HG03558 (cell line): Measurements from ENCODE around the gene HDHD2.
"Not testable (repeated sequence)": the region's sequence is repeated elsewhere in the genome, so short reads cannot be mapped to it uniquely, and the experiment has no call there.

ENCODE experiments used
- ATAC-seq: cut with Tn5 transposase; IDR thresholded peaks from one replicate; pipeline ENCODE4 v1.9.1; 2021; ENCODE audit warnings: moderate number of reproducible peaks; ENCODE audit not compliant: unreplicated experiment; ENCODE audit errors: extremely low read depth

HDHD2 gene, protein sequence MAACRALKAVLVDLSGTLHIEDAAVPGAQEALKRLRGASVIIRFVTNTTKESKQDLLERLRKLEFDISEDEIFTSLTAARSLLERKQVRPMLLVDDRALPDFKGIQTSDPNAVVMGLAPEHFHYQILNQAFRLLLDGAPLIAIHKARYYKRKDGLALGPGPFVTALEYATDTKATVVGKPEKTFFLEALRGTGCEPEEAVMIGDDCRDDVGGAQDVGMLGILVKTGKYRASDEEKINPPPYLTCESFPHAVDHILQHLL

DNA sequence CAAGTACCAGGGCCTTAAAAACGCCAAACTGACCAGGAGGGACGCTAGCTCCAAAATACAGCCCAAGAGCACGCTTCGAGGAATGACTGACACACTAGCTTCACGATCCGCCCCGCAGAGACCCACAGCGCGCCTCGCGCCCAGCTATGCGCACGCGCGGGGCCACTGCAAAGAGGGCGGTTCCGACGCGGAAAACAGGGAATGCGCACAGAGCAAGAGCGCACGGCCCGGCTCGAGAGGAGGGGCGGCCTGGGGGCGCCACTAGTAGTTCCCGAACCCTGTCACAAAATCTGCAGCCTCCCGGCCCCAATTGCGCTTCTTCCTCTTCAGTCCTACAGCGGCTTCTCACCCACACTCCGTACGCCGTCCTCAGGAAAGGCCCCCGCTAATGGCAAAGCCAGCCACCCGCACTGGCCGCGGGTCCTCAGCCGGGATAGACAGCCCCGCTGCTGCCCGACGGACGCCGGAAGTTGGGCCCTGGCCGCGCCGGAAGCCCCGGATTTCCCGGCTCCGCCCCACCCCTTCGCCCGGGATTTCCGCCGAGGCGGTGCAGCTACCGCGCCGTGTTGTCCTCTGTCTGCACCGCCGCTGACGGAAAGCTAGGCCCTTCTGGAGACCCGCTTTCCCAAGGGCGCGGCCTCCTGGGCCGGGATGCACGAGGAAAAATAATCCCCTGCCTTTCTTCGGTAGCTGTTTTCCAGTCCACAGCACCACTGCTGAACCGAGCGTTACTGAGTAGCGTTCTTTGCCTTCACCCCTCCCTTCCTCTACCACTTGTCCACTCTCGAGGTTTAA is at the start of gene HDHD2:
Gene HDHD2, minus strand, starts transcription at position 472 of the 795 bp plus-strand sequence. CDS start 14,061 bp downstream, outside the sequence.
- peak; percentile 76 for ATAC-seq

DNA sequence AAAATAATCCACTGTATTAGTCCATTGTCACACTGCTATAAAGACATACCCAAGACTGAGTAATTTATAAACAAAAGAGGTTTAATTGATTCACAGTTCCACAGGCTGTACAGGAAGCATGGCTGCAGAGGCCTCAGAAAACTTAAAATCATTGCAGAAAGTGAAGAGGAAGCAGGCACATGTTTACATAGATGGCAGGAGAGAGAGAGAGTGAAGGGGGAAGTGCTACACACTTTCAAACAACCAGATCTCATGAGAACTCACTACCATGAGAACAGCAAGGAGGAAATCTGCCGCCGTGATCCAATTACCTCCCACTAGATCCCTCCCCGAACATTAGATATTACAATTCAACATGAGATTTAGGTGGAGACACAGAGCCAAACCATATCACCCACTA is 45.7 kb upstream of the HDHD2 start:
- ATAC-seq = not testable (repeated sequence)

DNA sequence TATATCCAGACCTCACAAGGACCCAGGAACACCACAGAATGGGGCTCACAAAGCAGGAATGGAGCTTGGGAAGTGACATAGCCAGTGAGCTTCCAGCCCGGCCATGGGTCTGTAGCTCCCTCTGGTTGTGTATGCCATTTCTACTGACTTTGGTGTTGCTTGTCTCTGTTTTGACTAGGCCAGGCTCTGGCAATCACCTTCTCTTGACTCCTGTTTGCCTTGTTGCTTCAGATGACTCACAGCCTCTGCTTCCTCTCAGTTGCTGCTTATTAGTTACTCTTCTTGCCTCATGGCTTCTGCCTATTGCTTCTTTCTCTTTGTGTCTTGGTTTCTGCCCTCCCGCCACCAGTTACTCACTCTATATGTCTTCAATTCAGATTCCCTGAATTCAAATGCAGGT is 41.7 kb upstream of the HDHD2 start:
- ATAC-seq = no peak

DNA sequence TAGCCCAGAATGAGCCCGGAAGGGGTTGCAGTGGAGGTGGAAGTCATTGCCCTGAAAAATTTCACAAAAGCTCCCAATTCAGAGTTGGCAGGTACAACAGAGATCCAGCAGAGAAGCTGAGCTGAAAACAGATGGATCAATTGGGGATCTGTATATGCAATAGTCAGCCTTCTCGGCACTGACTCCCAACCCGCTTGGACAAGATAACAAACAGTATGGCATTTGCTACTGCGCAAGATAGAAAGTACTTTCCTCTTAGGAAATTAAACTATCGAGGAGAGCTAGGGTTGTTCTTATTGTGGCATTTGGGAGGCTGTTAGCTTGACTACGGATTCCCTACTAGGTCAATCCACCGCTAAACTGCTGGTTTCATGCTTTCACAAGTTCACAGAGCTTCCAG is 37.4 kb upstream of the HDHD2 start:
- ATAC-seq = no peak

DNA sequence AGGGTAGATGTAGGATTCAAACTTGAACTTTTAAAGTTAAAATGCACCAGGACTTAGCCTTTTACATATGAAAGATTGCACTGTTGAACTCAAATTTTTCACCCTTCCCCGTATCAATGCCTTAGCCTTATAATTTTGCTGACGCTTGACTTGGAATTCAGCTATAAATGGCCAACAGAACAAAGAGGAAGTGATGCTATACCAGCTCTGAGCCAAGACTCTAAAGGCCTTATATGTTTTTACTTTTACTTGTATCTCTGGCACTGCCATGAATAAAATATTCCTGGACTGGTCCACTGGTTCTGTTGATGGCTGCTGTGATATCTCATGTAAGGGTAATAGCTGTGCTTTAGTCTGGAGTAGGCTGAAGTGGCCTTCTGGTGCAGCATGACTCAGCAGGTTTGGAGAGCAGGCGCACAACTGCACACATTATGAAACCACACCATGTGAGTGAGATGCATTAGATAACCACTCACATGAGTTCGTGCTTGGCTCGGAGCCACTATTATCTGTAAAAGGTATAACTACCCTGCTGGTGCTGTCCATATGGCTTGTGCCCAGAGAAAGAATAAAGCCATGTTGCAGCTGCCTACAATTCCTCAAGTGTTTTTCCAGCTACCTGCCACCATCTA is 34.2 kb upstream of the HDHD2 start:
- ATAC-seq = no peak

DNA sequence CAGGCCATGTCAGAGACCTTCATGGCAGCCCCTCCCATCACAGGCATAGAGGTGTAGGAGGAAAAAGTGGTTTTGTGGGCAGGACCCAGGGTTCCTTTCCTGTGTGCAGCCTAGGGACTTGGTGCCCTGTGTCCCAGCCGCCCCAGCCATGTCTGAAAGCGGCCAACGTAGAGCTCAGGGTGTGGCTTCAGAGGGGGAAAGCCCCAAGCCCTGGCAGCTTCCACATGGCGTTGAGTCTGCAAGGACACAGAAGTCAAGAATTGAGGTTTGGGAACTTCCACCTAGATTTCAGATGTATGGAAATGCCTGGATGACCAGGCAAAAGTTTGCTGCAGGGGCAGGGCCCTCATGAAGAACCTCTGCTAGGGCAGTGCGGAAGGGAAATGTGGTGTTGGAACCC is 31.9 kb upstream of the HDHD2 start:
- ATAC-seq = not testable (repeated sequence)

DNA sequence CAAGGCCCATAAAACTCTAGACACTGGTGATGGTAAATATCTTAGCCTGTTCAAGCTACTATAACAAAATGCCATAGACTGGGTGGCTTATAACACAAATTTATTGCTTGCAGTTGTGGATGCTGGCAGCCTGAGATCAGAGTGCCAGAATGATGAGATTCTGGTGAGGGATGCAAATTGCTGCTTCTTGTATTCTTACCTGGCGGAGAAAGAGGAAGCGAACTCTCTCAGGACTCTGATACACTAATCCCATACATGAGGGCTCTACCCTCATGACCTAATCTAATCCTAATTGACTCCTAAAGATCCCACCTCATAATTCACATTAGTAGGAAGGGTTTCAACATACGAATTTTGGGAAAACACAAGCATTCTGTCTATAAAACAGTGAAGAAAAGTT is 30.5 kb upstream of the HDHD2 start:
- no peak for ATAC-seq

DNA sequence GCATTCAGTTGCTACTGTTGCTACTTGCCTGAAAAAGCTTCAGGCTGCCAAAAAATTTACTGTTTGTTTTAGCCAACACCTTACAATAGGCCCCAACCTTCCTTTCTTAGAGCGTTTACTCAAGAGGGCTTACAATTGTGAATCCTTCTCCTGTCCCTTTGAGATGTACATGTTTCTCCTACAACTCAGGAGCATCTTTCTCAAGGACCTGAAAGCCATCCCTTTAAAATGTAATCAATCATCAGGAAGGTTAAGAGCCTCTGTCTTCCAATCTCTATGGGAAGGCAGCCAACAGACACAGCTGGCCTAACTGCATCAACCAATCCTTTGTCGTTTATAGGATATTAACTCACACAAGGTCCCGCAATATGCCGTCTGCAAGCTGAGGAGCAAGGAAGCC is 29.2 kb upstream of the HDHD2 start:
- ATAC-seq = no peak

DNA sequence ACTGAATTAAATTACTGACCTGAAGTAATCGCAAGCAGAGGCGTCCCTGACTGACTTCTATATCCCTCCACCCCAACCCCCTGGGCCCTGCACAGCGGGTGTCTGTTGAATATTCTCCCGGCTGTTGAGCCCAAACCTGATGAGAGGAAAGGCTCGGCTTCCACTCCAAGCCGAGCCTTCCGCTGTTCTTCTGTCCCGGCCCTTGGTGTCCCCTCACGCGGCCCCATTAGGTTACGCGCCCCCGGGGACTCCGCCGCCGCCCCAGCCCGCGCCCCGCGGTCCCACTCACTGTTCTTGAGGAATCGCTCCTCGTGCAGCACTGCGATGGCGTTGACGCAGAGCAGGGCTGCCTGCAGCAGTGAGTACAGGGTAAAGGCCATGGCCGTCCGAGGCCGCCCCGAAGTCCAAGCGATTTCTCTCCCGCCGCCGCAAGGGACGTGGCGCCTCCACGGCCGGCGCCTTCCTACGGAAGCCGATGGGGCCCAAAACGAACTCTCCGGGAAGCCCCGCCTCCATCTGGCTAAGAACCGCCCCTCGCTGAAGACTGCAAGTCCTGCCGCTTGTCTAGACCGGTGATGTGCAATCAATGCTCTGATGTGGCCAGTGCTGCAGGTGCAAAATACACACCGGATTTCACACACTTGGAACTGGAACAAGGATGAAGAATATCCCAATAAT is 25.7 kb upstream of the HDHD2 start, which contains the start of gene IER3IP1:
Gene IER3IP1, minus strand, starts transcription at position 467 of the 678 bp plus-strand sequence. Its CDS starts 87 bp downstream, at position 380.
- ATAC-seq = peak; percentile 71

DNA sequence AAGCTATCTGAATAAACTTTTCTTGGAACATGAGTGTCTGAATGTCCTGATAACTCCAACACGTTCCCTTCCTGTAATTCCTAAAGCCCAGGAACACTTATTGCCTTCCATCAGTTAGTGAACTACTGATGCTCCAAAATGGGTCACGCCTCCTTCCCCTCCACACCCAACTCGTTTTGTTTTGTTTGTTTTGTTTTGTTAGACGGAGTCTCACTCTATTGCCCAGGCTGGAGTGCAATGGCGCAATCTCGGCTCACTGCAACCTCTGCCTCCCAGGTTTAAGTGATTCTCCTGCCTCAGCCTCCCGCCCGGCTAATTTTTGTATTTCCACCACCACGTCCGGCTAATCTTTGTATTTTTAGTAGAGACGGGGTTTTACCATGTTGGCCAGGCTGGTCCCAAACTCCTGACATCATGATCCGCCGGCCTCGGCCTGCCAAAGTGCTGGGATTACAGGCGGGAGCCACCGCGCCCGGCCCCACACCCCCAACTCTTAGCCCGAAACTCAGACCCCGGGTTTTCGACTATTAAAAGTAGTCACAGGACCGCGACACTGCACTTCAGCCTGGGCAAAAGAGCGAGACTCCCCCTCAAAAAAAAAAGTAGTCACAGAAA is 25.1 kb upstream of the HDHD2 start:
- ATAC-seq = no peak

DNA sequence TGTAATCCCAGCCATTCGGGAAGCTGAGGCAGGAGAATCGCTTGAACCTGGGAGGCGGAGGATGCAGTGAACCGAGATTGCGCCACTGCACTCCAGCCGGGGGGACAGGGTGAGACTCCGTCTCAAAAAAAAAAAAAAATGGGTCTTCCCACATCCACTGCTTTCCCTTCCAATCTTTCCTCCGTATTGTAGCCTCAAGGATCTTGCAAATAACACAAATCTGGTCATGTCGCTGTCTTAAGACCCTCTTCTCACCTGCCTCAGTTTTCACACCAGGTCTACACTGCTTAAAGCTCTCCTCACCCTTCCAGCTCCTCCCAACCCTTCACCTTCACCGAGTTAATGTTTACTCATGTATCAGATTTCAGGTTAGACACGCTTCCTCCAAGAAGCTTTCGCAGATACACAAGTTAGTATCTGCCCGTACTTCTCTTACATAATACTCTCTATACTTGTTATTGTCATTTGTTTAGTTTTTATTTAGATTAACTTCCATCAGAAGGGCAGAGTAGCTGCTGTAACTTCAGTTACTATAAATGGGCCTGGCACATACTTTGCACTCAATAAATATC is 24.3 kb upstream of the HDHD2 start:
- no peak for ATAC-seq

DNA sequence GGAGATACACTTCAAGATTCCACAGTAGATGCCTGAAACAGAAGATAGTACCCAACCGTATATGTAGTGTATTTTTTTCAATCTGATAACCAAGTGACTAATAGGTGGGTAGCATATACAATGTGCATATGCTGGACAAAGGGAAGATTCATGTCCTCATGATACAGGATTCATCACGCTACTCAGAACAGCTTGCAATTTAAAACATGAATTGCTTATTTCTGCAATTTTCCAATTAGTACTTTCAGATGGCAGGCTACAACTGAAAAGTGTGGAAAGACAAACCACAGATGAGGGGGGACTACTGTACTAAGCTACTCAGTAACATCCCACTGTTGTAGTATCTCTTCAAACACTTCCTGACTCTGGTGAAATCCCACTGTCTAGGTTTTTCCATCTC is 22.2 kb upstream of the HDHD2 start:
- ATAC-seq = no peak

DNA sequence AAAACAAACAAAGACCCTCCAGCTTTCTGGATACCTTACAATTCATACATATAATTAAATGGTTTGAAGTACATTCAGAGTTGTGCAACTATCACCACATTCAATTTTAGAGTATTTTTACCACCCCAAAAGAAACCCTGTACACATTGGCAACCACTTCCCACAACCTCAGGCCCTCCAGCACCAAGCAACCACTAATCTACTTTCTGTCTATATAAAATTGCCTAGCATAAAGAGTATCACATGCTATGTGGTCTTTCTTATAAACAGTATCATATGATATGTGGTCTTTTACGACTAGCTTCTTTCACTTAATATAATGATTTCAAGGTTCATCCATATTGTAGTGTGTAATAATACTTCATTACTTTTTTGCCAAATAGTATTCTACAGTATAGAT is 18.6 kb upstream of the HDHD2 start:
- no peak for ATAC-seq

DNA sequence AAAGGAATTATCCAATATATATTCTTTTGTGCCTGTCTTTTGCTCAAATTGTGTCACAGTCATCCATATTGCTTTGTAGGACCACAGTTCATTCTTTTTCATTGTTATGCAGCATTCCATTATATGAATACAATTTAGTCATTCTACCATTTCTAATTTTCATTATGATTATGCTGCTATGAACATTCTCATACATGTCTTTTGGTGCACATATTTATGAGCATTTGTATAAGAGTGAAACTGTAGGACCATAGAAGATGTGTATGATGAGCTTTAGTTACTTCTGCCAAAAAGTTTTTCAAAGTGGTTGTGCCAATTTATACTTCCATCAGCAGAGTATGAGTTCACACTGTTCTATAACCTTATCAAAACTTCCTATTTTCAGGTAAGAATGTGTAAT is 18.2 kb upstream of the HDHD2 start:
- ATAC-seq = no peak

DNA sequence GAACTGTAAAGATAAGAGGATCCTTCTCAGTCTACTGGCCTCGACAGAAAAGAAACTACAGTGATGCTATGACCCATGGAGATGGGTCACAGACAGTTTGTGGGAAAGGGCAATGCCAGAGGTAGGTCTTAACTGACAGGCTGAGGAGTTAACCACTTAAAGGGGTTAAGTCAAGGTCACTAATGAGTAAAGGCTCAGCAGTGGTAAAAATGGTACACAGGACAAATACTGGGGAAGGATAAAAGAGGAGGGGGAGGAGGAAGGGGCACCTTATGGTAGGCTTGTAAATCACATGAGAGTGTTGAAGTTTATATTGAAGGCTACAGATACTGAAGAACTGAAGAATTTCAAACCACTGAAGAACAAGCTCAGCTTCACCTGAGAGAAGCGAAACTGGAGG is 16.0 kb upstream of the HDHD2 start:
- no peak for ATAC-seq

DNA sequence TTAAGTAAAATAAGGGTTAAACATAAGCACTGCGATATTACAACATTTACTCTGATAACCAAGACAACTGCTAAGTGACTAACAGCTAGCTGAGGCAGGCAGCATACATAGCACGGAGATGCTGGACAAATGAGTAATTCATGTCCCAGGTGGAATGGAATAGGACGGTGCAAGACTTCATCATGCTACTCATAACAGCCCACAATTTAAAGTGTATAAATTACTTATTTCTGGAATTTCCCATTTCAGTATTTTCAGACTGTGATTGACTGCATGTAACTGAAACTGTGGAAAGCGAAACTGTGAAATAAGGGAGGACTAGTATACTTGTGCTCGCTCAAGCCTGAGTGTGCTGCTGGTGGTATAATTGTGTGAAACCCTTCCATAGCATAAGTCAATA is 12.9 kb upstream of the HDHD2 start:
- ATAC-seq = peak; percentile 64

DNA sequence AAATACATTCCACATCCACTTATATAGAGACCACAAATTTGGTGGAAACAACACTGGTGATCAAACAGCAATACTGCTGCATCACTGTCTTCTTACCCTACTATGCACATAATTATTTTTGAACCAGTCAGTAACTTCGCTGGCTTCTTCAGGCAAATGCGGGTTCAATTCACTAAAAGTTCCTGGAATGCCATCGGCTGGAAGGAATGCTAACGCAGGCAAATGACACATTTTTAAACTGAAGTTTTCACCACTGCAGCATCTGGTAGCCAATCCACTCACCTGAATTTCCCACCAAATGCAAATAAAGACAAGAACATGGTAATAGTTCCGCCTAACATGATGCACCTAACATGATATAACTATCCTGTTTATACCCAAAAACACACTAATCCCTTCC is 10.0 kb upstream of the HDHD2 start:
- no peak for ATAC-seq

DNA sequence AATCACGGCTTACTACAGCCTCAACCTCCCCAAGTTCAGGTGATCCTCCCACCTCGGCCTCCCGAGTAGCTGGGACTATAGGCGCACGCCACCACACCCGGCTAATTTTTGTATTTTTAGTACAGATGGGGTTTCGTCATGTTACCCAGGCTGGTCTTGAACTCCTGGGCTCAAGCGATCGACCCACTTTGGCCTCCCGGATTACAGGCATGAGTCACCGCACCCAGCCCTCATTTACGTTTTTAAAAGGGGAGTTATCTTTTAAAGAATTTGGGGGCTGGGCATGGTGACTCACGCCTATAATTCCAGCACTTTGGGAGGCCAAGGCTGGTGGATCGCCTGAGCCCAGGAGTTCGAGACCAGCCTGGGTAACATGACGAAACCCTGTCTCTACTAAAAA is 8.1 kb upstream of the HDHD2 start:
- not testable (repeated sequence) for ATAC-seq

DNA sequence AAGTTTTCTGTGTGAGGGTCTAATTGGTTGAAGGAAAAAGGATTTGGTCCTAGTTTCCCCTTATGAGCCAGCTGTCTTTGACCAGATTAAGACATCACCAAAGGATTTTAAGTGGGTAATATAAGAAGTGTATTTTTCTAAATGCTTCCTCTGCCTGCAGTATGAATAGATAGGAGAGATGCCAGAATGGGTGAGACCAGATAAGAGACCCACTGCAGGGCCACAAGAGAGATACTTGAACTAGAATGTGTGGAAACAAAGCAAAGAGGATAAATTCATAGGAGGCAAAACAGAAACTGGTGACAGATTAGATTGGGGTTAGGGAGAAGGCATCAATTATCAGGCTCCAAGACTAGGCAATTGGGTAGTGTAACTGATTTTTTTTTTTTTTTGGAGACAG is 1.1 kb upstream of the HDHD2 start:
- ATAC-seq = no peak

DNA sequence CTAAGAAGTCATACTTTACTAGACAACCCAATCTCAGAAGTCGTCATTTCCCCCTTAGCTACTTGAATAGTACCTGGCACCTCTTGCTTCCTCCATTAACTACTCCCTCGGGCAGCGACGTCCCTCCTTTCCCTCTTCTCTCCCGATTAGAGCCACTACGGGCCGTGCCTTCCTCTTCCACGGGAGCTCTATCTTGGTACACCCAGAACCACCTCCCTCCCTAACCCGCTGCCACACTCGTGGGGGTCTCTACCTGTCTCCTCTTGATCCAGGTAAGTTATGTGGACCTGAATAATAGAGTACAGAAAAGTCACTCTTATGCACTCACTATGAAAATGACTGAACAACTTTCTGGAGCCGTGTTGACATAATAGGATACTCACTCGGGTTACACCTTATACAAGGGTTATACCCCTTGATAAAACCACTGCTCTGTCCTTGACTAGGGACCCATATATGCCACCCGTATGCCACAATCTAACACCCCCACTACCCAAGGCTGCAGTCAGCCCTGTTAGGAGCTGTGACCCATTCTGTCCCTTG is 595 bp upstream of the HDHD2 start:
- peak; percentile 3 for ATAC-seq
